ENCODE measurements around the gene LRRC47.

DNA sequence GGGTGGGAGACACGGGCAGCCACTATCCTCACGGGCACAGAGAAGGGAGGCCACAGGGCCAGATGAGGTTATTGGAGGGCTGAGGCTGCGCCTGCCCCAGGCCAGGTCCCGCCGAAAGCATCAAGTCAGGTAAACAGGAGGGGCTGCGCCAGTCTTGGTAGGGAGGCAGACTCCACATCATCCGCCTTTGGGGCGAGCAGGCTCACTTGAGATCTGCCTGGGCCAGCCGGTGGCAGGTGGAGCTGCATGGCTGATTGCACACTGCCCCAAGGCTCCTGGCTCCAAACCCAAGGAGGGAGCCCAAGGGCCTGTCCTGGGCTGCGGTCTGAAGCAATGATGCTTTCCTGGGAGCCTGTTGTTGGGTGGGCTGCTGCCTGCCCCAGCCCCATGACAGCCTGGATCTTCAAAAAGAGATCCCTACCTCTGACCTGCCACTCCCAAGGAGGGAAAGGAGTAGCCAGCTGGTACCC lies 19.2 kb downstream of the LRRC47 start:
- TF ChIP-seq, protein P1, sequence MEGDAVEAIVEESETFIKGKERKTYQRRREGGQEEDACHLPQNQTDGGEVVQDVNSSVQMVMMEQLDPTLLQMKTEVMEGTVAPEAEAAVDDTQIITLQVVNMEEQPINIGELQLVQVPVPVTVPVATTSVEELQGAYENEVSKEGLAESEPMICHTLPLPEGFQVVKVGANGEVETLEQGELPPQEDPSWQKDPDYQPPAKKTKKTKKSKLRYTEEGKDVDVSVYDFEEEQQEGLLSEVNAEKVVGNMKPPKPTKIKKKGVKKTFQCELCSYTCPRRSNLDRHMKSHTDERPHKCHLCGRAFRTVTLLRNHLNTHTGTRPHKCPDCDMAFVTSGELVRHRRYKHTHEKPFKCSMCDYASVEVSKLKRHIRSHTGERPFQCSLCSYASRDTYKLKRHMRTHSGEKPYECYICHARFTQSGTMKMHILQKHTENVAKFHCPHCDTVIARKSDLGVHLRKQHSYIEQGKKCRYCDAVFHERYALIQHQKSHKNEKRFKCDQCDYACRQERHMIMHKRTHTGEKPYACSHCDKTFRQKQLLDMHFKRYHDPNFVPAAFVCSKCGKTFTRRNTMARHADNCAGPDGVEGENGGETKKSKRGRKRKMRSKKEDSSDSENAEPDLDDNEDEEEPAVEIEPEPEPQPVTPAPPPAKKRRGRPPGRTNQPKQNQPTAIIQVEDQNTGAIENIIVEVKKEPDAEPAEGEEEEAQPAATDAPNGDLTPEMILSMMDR (IDR thresholded peaks at IDR 0.05 in 4 of 5, conservative IDR thresholded peaks at IDR 0.05 in 1 of 5) = no peak
- TF ChIP-seq POLR2A (IDR thresholded peaks at IDR 0.05) = no peak

Data from gastrocnemius medialis (tissue), 4 donors.